ENCODE results near the gene TP53AIP1. TPM values are rescaled to one million over a fixed set of nuclear protein-coding genes. Genes with fewer than 3 reads are reported as not detected.

Gene TP53AIP1
- total RNA-seq, 2 donors from 2014 or later, result not detected

DNA sequence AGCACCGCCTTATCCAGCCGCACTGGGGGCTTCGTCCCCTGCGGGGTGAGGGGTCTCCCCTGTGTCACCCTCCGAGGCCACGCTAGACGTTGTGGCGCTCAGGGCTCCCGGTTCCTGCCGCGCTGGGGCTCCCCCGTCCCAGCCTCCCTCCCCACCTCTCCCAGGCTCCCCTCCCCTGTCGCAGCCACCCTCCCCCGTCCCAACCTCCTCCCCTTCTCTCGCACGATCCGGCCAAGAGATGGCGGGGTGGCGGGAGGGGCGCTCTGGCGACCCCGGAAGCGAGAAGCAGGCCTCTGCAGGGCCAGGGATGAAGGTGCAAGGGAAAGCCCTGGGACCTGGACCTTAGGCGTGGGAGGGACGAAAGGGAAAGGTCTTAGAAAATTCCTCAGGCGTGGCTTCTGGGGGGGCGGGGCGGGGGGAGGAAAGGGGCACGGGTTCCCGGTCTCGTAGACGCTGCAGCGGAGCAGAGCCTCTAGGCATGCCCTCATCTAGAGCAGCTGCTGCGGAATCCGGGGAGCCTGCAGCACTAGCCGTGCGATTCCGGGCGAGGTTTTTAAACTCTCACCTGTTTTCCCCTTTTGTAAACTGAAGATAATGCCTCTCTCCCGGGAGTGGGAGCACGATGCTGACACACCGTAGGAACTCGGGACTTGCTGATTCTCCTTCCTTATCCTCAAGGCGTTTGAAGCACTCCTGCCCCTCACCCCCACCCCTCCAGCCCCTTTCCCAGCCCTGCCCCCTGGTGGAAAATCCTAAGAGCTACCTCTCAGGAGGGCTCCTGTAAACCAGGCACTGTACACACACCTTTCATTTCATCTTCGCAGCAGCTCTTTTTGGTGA lies 37.1 kb downstream of the TP53AIP1 start:
- Mint-ChIP-seq H3K36me3 (ENCODE audit: low read depth) (no peaks in the 10 kb centered on the region), H3K4me3 (peak overlapping the region; percentile 83), H3K4me1 (peaks cover 18% of the 10 kb centered on the region), H3K27me3 (peaks cover 39% of the 10 kb centered on the region), H3K27ac (no peak overlapping the region)
- peaks cover 3% of the 10 kb centered on the region for H3K9me3 ChIP-seq (ENCODE audit: control insufficient read depth, low read length, poor library complexity, severe bottlenecking)
- DNase-seq (no peak), ATAC-seq (peak; percentile 80)

DNA sequence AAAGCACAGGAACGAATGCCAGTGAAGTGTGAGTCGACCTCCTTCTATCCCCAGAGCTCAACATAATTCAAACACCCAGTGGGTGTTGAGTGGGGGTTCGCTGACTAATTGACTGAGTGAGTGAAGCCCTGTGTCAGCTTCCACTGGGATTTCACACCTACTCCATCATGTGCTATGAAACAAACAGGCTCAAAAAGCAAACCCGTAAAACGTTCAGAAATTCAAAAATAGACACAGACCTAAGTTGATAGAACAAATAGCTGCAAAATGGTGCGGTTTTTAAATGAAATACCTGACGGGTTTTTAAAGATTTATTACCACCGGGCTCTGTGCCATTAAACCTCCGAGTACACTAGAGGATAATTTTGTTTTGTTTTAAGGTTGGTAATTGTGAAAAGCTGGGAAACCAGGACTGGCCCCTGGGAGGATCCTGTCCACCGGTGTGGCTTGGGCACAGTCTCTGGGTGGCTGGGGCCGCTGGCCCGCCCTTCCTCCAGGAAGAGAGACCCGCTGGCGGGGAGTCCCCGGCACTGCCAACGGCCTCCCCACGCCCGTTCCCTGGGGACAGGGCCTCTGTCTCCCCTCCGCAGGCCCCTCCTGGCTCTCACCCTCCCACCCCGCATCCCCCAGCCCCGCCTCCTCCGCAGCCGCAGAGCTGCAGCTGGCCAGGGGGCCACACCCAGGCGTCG lies 37.9 kb downstream of the TP53AIP1 start:
- Mint-ChIP-seq H3K27ac (no peak overlapping the region), H3K27me3 (peaks cover 36% of the 10 kb centered on the region), H3K36me3 (ENCODE audit: low read depth) (no peaks in the 10 kb centered on the region), H3K4me1 (peaks cover 18% of the 10 kb centered on the region), H3K4me3 (peak overlapping the region; percentile 83)
- DNase-seq, result no peak
- ATAC-seq, result peak; percentile 31
- peaks cover 3% of the 10 kb centered on the region for H3K9me3 ChIP-seq (ENCODE audit: control insufficient read depth, low read length, poor library complexity, severe bottlenecking)

DNA sequence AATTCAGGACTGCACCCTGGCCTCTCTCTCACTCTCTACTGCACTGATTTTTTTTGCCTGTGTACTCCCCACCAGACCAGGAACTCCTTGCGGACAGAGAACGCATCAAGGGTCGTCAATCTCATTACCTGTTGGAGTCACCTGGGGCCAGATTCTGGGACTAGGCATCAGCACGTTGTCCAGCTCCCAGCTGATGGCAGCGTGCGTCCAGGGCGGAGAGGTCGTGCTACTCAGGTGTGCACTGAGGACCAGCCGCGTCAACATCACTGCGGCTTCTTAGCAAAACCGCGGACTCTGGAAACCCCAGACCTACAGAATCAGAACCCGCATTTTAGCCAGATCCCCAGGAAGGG lies 38.4 kb downstream of the TP53AIP1 start:
- DNase-seq, result no peak
- Mint-ChIP-seq H3K27ac (no peak overlapping the region), H3K4me1 (peaks cover 18% of the 10 kb centered on the region), H3K4me3 (peak overlapping the region; percentile 83), H3K27me3 (peaks cover 32% of the 10 kb centered on the region), H3K36me3 (ENCODE audit: low read depth) (no peaks in the 10 kb centered on the region)
- ATAC-seq, result no peak
- H3K9me3 ChIP-seq (ENCODE audit: control insufficient read depth, low read length, poor library complexity, severe bottlenecking), result peaks cover 3% of the 10 kb centered on the region

- peaks cover 36% of the 10 kb centered on the region for H3K27me3 Mint-ChIP-seq
- ATAC-seq (no peak), DNase-seq (no peak)
- no peaks in the 10 kb centered on the region for H3K36me3 Mint-ChIP-seq (ENCODE audit: low read depth)
- peak overlapping the region; percentile 83 for H3K4me3 Mint-ChIP-seq
- H3K27ac Mint-ChIP-seq, result peak overlapping the region; percentile 16
- peaks cover 18% of the 10 kb centered on the region for H3K4me1 Mint-ChIP-seq
- peaks cover 3% of the 10 kb centered on the region for H3K9me3 ChIP-seq (ENCODE audit: control insufficient read depth, low read length, poor library complexity, severe bottlenecking)
Observed at GRCh38 chr11:128903248-128904061, 39.2 kb downstream of the TP53AIP1 start.

DNA sequence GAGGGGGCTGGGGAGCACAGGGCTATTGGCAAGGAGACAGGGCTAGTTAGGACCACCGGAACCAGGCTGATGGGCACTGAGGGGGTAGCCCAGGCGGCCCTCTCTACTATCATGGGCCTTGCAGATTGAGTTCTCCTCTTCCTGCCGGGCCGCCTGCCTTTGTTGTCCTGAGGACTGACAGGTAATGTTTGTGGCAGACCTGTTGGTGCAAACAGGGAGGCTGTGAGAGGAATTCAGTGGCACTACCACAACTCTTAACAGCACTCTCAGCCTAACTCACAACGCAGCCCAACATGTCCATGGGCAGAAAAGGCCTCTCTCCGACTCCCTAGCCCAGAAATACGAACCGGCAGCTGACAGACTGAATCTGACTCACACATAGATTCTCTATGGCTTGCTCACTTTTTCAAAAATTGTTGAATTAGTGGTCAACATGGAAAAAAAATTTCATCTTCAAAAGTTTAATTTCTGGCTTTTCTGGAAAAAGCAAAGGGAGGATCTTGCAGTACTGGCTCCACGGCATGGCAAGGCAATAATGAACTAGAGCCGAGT lies 40.1 kb downstream of the TP53AIP1 start:
- no peak for ATAC-seq
- no peak overlapping the region for H3K4me3 Mint-ChIP-seq
- no peaks in the 10 kb centered on the region for H3K36me3 Mint-ChIP-seq (ENCODE audit: low read depth)
- H3K27me3 Mint-ChIP-seq, result peaks cover 34% of the 10 kb centered on the region
- H3K9me3 ChIP-seq (ENCODE audit: control insufficient read depth, low read length, poor library complexity, severe bottlenecking), result peaks cover 3% of the 10 kb centered on the region
- DNase-seq, result no peak
- peaks cover 18% of the 10 kb centered on the region for H3K4me1 Mint-ChIP-seq
- H3K27ac Mint-ChIP-seq, result no peak overlapping the region

GRCh38 chr11:128901653-128902514 lies 40.8 kb downstream of the TP53AIP1 start:
- DNase-seq, result no peak
- H3K27me3 Mint-ChIP-seq, result peaks cover 27% of the 10 kb centered on the region
- peaks cover 3% of the 10 kb centered on the region for H3K9me3 ChIP-seq (ENCODE audit: control insufficient read depth, low read length, poor library complexity, severe bottlenecking)
- H3K4me3 Mint-ChIP-seq, result no peak overlapping the region
- peaks cover 14% of the 10 kb centered on the region for H3K4me1 Mint-ChIP-seq
- H3K27ac Mint-ChIP-seq, result no peak overlapping the region
- no peak for ATAC-seq
- no peaks in the 10 kb centered on the region for H3K36me3 Mint-ChIP-seq (ENCODE audit: low read depth)

DNA sequence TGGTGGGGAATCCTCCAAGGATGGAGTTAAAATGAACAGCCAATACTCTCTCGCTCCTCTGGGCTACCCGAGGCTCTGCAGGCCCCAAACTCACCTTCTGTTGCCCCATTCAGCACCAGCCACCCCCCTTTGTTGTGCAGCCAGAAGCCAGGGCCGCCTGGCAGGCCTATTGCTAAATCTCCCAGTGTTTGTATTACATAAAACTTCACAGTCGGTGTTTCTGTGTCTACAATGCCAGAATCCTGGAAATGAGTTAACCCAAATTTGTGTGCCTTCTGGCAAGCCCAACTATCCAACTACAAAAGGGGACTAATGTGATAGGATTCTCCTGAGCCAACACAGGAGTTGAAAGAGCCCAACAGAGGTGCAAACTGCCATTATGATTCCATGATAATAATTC lies 42.2 kb downstream of the TP53AIP1 start:
- Mint-ChIP-seq H3K4me1 (peaks cover 8% of the 10 kb centered on the region), H3K36me3 (ENCODE audit: low read depth) (no peaks in the 10 kb centered on the region), H3K27me3 (peaks cover 26% of the 10 kb centered on the region), H3K27ac (no peak overlapping the region), H3K4me3 (no peak overlapping the region)
- DNase-seq (no peak), ATAC-seq (no peak)
- H3K9me3 ChIP-seq (ENCODE audit: control insufficient read depth, low read length, poor library complexity, severe bottlenecking), result no peaks in the 10 kb centered on the region

GRCh38 chr11:128898580-128899344 lies 43.9 kb downstream of the TP53AIP1 start:
- DNase-seq (no peak), ATAC-seq (no peak)
- Mint-ChIP-seq H3K4me1 (peaks cover 6% of the 10 kb centered on the region), H3K4me3 (no peak overlapping the region), H3K27ac (no peak overlapping the region), H3K27me3 (peaks cover 32% of the 10 kb centered on the region), H3K36me3 (ENCODE audit: low read depth) (no peaks in the 10 kb centered on the region)
- H3K9me3 ChIP-seq (ENCODE audit: control insufficient read depth, low read length, poor library complexity, severe bottlenecking), result no peaks in the 10 kb centered on the region

GRCh38 chr11:128897826-128898225 lies 44.8 kb downstream of the TP53AIP1 start:
- no peaks in the 10 kb centered on the region for H3K9me3 ChIP-seq (ENCODE audit: control insufficient read depth, low read length, poor library complexity, severe bottlenecking)
- H3K4me1 Mint-ChIP-seq, result peaks cover 3% of the 10 kb centered on the region
- H3K27me3 Mint-ChIP-seq, result peaks cover 38% of the 10 kb centered on the region
- ATAC-seq, result no peak
- H3K27ac Mint-ChIP-seq, result peak overlapping the region; percentile 63
- DNase-seq, result no peak
- no peak overlapping the region for H3K4me3 Mint-ChIP-seq
- no peaks in the 10 kb centered on the region for H3K36me3 Mint-ChIP-seq (ENCODE audit: low read depth)

DNA sequence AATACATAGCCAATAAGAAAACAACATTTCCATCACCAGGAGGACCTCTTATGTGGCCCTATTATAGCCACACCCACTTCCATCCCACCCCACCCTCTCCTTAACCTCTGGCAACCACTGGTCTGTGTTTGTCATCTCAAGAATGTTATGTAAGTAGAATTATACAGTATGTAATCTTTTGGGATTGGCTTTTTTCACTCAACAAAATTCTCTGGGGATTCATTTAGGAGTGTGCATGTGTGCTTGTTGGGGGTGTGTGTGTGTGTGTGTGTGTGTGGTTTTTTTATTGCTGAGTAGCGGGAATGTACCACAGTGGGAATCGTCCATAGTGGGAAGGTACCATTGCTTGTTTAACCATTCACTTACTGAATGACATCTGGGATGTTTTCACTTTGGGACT lies 46.3 kb downstream of the TP53AIP1 start:
- Mint-ChIP-seq H3K36me3 (ENCODE audit: low read depth) (no peaks in the 10 kb centered on the region), H3K27me3 (peaks cover 43% of the 10 kb centered on the region), H3K4me3 (no peak overlapping the region), H3K4me1 (peaks cover 3% of the 10 kb centered on the region), H3K27ac (no peak overlapping the region)
- no peak for DNase-seq
- no peak for ATAC-seq
- H3K9me3 ChIP-seq (ENCODE audit: control insufficient read depth, low read length, poor library complexity, severe bottlenecking), result no peaks in the 10 kb centered on the region

GRCh38 chr11:128895526-128895925 lies 47.1 kb downstream of the TP53AIP1 start:
- DNase-seq, result no peak
- H3K9me3 ChIP-seq (ENCODE audit: control insufficient read depth, low read length, poor library complexity, severe bottlenecking), result no peaks in the 10 kb centered on the region
- H3K27me3 Mint-ChIP-seq, result peaks cover 48% of the 10 kb centered on the region
- no peak overlapping the region for H3K4me3 Mint-ChIP-seq
- ATAC-seq, result no peak
- H3K27ac Mint-ChIP-seq, result no peak overlapping the region
- peaks cover 8% of the 10 kb centered on the region for H3K4me1 Mint-ChIP-seq
- no peaks in the 10 kb centered on the region for H3K36me3 Mint-ChIP-seq (ENCODE audit: low read depth)

DNA sequence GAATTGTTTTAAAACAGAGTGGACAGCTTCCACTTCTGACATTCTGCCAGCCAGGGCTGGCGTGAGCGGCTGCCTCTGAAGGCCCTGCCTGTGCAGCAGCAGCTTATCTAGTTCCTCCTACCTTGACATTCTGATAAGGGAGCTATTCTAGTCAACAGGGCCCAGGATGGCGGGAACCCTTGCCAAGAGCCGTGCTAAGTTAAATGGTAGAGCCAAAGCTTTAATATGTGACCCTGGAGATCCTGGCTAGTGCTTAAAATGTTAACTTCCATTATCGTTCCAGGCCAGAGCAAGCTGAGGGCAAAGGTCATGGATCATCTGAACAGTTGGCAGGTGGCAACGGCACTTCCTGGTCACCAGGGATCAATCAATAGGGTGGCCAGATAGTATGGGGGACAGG lies 48.0 kb downstream of the TP53AIP1 start:
- no peak overlapping the region for H3K27ac Mint-ChIP-seq
- no peak for ATAC-seq
- peaks cover 48% of the 10 kb centered on the region for H3K27me3 Mint-ChIP-seq
- no peaks in the 10 kb centered on the region for H3K36me3 Mint-ChIP-seq (ENCODE audit: low read depth)
- DNase-seq, result no peak
- H3K4me3 Mint-ChIP-seq, result no peak overlapping the region
- H3K9me3 ChIP-seq (ENCODE audit: control insufficient read depth, low read length, poor library complexity, severe bottlenecking), result no peaks in the 10 kb centered on the region
- peaks cover 11% of the 10 kb centered on the region for H3K4me1 Mint-ChIP-seq

Measured in T-helper 17 cell (primary cell).